Panc1 (cell line): ENCODE measurements around the gene RHBG. TPM values are rescaled to one million over a fixed set of nuclear protein-coding genes. Genes with fewer than 3 reads are reported as not detected.

Experiments used
- ATAC-seq: fragments of 200-7000 bp; cut with Tn5 transposase; 2 replicates; pipeline ENCODE4 v1.9.1; 2020; ENCODE audit warnings: mild to moderate bottlenecking, moderate library complexity
- BruUV-seq: library from RNA; stranded (reverse); fragments of 400-500 nt; replicated peaks from 2 replicates; lab custom pipeline; 2021; lab: Mats Ljungman, UMichigan
- CTCF ChIA-PET: fragments of 300-600 bp; sonication (Branson Sonifier 250); formaldehyde crosslinking; loops from one replicate; lab custom pipeline; 2022; ENCODE audit warnings: antibody characterized with exemption; lab: Charles Lee
- POLR2A ChIA-PET: fragments of 300-600 bp; sonication (Branson Sonifier 250); formaldehyde crosslinking; loops from one replicate; lab custom pipeline; 2022; ENCODE audit warnings: antibody characterized with exemption; lab: Charles Lee
- DNase-seq: peaks from one replicate; pipeline ENCODE4 v3.0.0-alpha.2; 2010; ENCODE audit warnings: low read depth, low spot score
- H3K27ac ChIP-seq: 2 replicates; pipeline ENCODE4 v1.5.1; 2011; ENCODE audit warnings: mild to moderate bottlenecking, low read length, inconsistent platforms
- H3K27me3 ChIP-seq: fragments of 200-500 bp; sonication (Bioruptor generic); 2 replicates; pipeline ENCODE4 v1.6.0; 2014; ENCODE audit warnings: low read length, inconsistent platforms; ENCODE audit not compliant: control insufficient read depth, insufficient read depth
- H3K36me3 ChIP-seq: fragments of 200-500 bp; sonication (Bioruptor generic); 2 replicates; pipeline ENCODE4 v1.5.1; 2014; ENCODE audit warnings: inconsistent platforms, mild to moderate bottlenecking, low read length, moderate library complexity; ENCODE audit not compliant: control insufficient read depth, insufficient read depth
- H3K4me1 ChIP-seq: 2 replicates; pipeline ENCODE4 v1.5.1; 2011; ENCODE audit warnings: inconsistent platforms, mild to moderate bottlenecking, low read length, moderate library complexity; ENCODE audit not compliant: control insufficient read depth, insufficient read depth
- H3K4me3 ChIP-seq, 2 experiments: 2 replicates each; pipeline ENCODE4 v1.5.1; 2011 to 2012; ENCODE audit warnings: low read depth in 2 of 2, low read length in 2 of 2, mild to moderate bottlenecking in 2 of 2, inconsistent platforms in 1 of 2, moderate library complexity in 1 of 2
- H3K9me3 ChIP-seq: fragments of 200-500 bp; sonication (Bioruptor generic); 2 replicates; pipeline ENCODE4 v1.5.1; 2014; ENCODE audit warnings: low read depth, mild to moderate bottlenecking, inconsistent platforms, low read length, moderate library complexity; ENCODE audit not compliant: control insufficient read depth, insufficient read depth
- CTCF ChIP-seq: fragments of 450-650 bp; IDR thresholded peaks from 2 replicates; pipeline ENCODE4 v1.5.1; 2017; ENCODE audit warnings: mild to moderate bottlenecking
- POLR2AphosphoS5 ChIP-seq: IDR thresholded peaks from 2 replicates; pipeline ENCODE4 v1.6.1; 2012; ENCODE audit warnings: mild to moderate bottlenecking, low read depth, low read length, moderate library complexity
- REST ChIP-seq, 2 experiments: IDR thresholded peaks; 2 replicates each; pipeline ENCODE4 v1.6.1; 2011 to 2012; ENCODE audit warnings: low read depth in 2 of 2, control low read depth in 1 of 2, low read length in 1 of 2, mild to moderate bottlenecking in 1 of 2, moderate library complexity in 1 of 2; ENCODE audit not compliant: insufficient read depth in 1 of 2
- SIN3A ChIP-seq: IDR thresholded peaks from 2 replicates; pipeline ENCODE4 v1.6.1; 2012; ENCODE audit warnings: low read depth, mild to moderate bottlenecking, low read length, moderate library complexity, borderline replicate concordance; ENCODE audit not compliant: insufficient read depth
- TCF7L2 ChIP-seq: IDR thresholded peaks from 2 replicates; pipeline ENCODE4 v1.6.1; 2011; ENCODE audit warnings: mild to moderate bottlenecking, low read depth, low read length, inconsistent platforms
- in situ Hi-C: cut with HindIII; loops from 2 replicates; pipeline ENCODE4 v1.10.0; 2016; ENCODE audit warnings: low sequenced_read_pairs, low pct_unique_long_range_greater_than_20kb
- intact Hi-C: fragments of 100-400 bp; cut with micrococcal nuclease; formaldehyde crosslinking; loops from one replicate; pipeline ENCODE4 v1.10.0; 2022; ENCODE audit not compliant: unreplicated experiment
- total RNA-seq: library from RNA; stranded (reverse); gene quantifications from one replicate; pipeline ENCODE4 v1.2.1, GENCODE V29; 2021; ENCODE audit not compliant: unreplicated experiment

The RHBG gene
- total RNA-seq, 1 experiment from 2014 or later = 0.28 TPM

GRCh38 chr1:156410238-156410637 lies 41.2 kb downstream of the RHBG start:
- Histone ChIP-seq H3K9me3 (no peaks in the 10 kb centered on the region), H3K4me1 (no peaks in the 10 kb centered on the region), H3K36me3 (no peaks in the 10 kb centered on the region), H3K4me3 (no peak overlapping the region), H3K27me3 (no peaks in the 10 kb centered on the region; the same call in 1 of the 2 replicates), H3K27ac (no peak overlapping the region)
- POLR2A ChIA-PET = interaction anchor here (0.6 kb wide), 1 partner anchor 23 kb away, joined by 5 read pairs; no protein-coding TSS in a partner anchor
- in situ Hi-C loops = no loop called here
- ATAC-seq (no peak), DNase-seq (no peak)
- CTCF ChIA-PET = no interaction called here
- no TSS peak for BruUV-seq
- intact Hi-C loops = no loop called here
- TF ChIP-seq POLR2AphosphoS5 = no peak
- TF ChIP-seq TCF7L2 = no peak
- TF ChIP-seq CTCF = no peak
- TF ChIP-seq REST (IDR thresholded peaks at IDR 0.05; ENCODE audit: insufficient read depth in 1 of 2, low read depth in 2 of 2, low read length in 1 of 2) = no peak
- no peak for TF ChIP-seq SIN3A

GRCh38 chr1:156410740-156411139 lies 41.7 kb downstream of the RHBG start:
- Histone ChIP-seq H3K36me3 (no peaks in the 10 kb centered on the region), H3K4me3 (no peak overlapping the region), H3K9me3 (no peaks in the 10 kb centered on the region), H3K4me1 (no peaks in the 10 kb centered on the region), H3K27me3 (no peaks in the 10 kb centered on the region; the same call in 1 of the 2 replicates), H3K27ac (no peak overlapping the region)
- no TSS peak for BruUV-seq
- ATAC-seq = no peak
- in situ Hi-C loops = no loop called here
- no peak for DNase-seq
- CTCF ChIA-PET = no interaction called here
- intact Hi-C loops = no loop called here
- POLR2A ChIA-PET = no interaction called here
- TF ChIP-seq POLR2AphosphoS5 = no peak
- TF ChIP-seq SIN3A = no peak
- no peak for TF ChIP-seq REST (IDR thresholded peaks at IDR 0.05; ENCODE audit: insufficient read depth in 1 of 2, low read depth in 2 of 2, low read length in 1 of 2)
- TF ChIP-seq TCF7L2 = no peak
- TF ChIP-seq CTCF = no peak
